Endothelial cell of hepatic sinusoid (primary cell): ENCODE measurements around the gene SMARCA4.

Source experiments
- in situ Hi-C: cut with HindIII; loops from 2 replicates; pipeline ENCODE4 v1.10.0; 2017; ENCODE audit warnings: low sequenced_read_pairs

SMARCA4 gene

GRCh38 chr19:11007385-11007784 lies 46.6 kb downstream of the SMARCA4 start:
- in situ Hi-C loops: no loop called here

GRCh38 chr19:11007962-11008532 lies 47.2 kb downstream of the SMARCA4 start:
- in situ Hi-C loops: no loop called here

DNA sequence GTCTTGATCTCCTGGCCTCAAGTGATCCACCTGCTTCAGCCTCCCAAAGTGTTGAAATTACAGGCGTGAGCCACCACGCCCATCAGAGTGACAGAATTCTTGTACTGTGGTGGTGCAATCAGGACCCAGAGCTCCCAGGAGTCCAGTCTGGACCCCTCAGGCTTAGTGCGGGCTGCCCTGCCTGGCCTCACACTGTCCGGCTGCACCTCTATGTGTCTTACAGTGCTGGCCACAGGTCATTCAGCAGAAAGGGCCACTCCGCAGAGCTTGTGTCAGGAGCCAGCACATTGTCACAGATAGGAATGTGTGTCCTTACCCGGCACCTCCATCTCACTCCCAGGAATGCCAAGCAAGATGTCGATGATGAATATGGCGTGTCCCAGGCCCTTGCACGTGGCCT lies 49.2 kb downstream of the SMARCA4 start:
- in situ Hi-C loops: no loop called here

GRCh38 chr19:11012507-11012906 lies 51.7 kb downstream of the SMARCA4 start:
- in situ Hi-C loops: no loop called here

- in situ Hi-C loops: no loop called here
Measured at GRCh38 chr19:11013771-11014170, 52.9 kb downstream of the SMARCA4 start.

GRCh38 chr19:11014403-11014911 lies 53.6 kb downstream of the SMARCA4 start:
- in situ Hi-C loops: no loop called here

GRCh38 chr19:11016631-11017030 lies 55.8 kb downstream of the SMARCA4 start:
- in situ Hi-C loops: no loop called here

DNA sequence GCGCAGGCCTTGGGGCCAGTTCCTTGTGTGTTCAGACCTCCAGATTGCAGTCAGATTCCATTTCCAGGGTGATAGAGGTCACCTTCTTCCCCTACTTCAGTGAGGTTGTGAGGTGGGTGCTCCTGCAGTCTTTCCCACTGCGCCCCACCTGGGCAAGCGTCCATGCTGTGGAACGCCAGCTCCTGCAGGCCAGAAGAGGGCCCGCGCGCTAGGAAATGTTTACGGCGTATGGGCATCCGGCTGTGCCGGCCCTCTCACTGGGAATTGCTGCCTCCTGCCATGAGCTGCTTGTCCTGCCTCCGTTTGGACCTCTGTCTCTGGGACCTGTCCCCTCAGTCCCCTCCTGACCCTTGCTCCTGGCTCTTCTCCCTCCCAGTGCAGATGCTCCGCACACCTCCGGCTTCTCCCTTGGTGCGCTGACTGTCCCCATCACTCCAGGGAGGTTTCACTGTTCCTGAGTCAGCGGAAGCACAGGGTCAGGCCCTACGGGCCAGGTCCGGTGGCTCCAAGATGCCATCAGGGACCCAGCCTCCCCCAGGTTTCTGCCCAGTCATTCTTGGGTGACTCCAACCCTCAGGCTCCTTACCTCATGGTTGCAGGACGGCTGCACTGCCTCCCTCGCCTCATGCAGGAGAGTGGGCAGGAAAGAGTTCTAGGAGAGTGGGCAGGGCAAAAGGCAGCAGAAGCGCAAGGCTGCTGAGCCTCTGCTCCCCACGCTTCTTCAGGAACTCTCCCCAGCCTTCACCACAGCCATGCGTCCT lies 56.6 kb downstream of the SMARCA4 start:
- in situ Hi-C loops: no loop called here

- in situ Hi-C loops: no loop called here
Measured at GRCh38 chr19:11018179-11018578, 57.3 kb downstream of the SMARCA4 start.

- in situ Hi-C loops: no loop called here
Measured at GRCh38 chr19:11018763-11019162, 57.9 kb downstream of the SMARCA4 start.

- in situ Hi-C loops: no loop called here
Measured at GRCh38 chr19:11019262-11019661, 58.4 kb downstream of the SMARCA4 start.

DNA sequence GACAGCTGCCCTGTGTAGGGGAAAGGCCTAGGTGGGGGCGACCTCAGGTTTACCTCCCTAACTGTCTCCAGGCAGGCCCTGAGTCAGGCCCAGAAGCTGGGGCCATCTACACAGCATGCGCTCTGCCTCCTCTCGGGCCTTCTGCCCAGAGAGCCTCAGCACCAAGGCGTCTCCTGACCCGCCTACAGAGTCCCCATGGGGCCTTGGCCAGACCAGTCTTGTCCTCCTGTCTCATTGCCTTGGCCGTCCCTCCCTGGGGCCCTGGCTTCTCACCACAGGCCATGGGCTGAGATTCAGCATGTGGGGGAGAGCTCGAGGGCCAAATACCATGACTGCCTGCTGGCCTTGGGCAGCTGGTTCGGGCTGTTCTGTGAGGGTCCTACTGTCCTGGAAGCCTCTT lies 59.0 kb downstream of the SMARCA4 start:
- in situ Hi-C loops: loop anchor here (10.0 kb wide), 2 partner anchors 65 to 105 kb away; partner anchors contain the start of gene LDLR

DNA sequence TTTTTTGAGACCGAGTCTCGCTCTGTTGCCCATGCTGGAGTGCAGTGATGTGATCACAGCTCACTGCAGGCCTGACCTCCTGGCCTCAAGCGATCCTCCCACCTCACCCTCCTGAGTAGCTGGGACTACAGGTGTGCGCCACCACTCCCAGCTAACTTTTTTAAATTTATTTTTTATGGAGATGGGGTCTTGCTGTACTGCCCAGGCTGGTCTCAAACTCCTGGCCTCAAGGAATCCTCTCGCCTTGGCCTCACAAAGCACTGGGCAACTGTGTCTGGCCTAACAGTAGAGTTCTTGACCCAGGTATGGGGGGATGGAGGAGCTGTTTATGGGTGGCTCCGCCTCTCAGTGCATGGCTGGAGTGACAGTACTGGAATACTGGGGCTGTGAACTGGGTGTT lies 59.6 kb downstream of the SMARCA4 start:
- in situ Hi-C loops: loop anchor here (10.0 kb wide), 2 partner anchors 64 to 106 kb away; partner anchors contain the start of gene LDLR

DNA sequence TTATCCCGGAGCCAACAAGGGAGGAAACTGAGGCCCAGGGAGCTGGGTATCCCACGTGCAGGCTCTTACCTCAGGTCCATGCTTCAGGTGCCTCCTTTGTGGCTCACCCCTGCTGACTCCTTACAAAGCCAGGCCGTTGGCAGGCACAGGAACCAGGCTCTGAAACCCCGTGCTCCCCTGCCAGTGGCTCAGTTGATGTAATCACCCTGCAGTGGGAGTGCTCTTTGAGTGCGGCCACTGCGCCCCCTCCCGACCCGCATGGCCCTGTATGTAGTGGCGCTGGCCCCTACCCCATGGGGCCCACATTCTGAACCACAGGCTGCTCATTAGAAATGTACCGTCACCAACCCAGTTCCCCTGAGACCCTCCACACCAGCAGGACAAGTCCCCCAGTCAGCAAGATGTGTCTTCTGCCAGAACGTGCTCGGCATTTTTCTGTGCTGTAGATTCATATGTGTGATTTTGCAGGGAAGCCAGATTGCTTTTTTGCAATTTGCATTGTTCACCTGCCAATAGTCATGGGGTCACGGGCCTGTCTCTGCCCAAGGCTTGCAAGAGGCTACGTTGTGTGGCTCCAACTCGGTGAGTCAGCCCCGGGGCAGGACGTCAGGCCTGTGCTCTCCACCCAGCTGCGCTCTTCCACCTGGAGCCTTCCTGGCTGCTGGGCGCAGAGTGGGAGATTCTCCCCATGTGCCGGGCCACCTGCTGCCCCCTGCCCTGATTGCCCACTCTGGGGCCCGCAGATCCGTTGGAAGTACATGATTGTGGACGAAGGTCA lies 60.3 kb downstream of the SMARCA4 start:
- in situ Hi-C loops: loop anchor here (10.0 kb wide), 2 partner anchors 64 to 106 kb away; partner anchors contain the start of gene LDLR

- in situ Hi-C loops: loop anchor here (10.0 kb wide), 2 partner anchors 63 to 107 kb away; partner anchors contain the start of gene LDLR
Measured at GRCh38 chr19:11021760-11022144, 60.9 kb downstream of the SMARCA4 start.

DNA sequence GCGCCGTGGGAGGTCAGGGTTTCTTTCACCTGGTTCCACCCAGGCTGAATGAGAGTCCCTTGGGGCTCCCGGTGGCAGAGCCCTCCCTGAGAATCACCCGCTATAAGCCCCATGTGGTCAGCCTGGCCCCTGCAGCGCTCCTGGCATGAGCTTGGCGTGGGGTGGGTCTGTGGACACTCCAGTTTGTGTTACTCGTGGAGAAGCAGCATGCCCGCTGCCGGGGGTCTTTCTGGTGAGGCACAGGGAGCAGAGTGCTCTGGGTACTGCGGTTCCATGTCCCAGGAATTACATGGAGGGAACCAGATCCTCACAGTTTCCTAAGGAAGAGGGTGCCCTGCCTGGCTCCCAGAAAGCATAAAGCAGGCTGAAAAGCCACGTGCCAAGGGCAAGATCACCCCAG lies 62.2 kb downstream of the SMARCA4 start:
- in situ Hi-C loops: loop anchor here (10.0 kb wide), 2 partner anchors 62 to 108 kb away; partner anchors contain the start of gene LDLR

DNA sequence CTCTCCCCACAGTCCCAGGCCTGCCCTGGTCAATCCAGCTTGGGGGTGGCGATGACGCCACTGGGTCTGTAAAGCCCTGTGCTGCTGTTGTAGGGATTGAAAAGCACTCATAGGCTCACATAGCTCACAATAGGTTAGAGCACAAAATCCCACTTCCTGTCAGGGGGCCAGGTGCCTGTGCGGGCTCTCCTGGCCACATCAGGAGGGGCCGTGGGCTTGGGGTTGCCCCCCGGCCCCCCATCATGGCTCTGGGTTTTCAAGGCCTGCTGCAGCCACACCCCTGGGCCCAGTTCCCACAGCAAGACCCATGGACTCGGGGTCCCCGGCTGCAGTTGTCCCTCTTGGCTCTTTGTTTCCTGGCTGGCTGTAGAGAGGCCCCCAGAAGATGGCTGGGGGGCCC lies 62.9 kb downstream of the SMARCA4 start:
- in situ Hi-C loops: loop anchor here (10.0 kb wide), 2 partner anchors 61 to 109 kb away; partner anchors contain the start of gene LDLR

GRCh38 chr19:11024259-11024658 lies 63.4 kb downstream of the SMARCA4 start:
- in situ Hi-C loops: loop anchor here (10.0 kb wide), 2 partner anchors 61 to 109 kb away; partner anchors contain the start of gene LDLR

DNA sequence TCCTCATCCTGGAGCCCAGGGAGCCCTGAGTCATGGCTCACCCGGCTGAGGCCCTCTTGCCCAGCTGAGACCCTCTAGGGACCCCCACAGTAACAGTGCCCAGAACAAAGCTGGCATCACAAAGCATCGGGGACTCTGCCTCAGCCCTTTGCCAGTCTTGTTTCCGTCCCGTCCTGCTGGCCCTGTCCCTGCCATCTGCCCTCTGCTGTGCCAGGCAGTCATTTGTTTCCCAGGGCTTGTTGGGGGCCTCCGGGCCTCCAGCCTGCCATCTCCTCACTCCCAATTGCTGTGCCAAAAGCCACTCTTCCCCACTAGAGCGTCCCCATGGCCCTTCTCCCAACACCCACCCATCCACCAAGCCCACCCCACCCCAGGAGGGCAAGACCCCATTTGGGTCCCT lies 64.2 kb downstream of the SMARCA4 start:
- in situ Hi-C loops: loop anchor here (5.0 to 10.0 kb wide), 6 partner anchors 37 to 152 kb away; partner anchors contain the start of genes LDLR and SMARCA4

GRCh38 chr19:11025445-11025844 lies 64.6 kb downstream of the SMARCA4 start:
- in situ Hi-C loops: loop anchor here (5.0 to 10.0 kb wide), 6 partner anchors 37 to 152 kb away; partner anchors contain the start of genes LDLR and SMARCA4

GRCh38 chr19:11025997-11026396 lies 65.2 kb downstream of the SMARCA4 start:
- in situ Hi-C loops: loop anchor here (5.0 to 10.0 kb wide), 6 partner anchors 36 to 151 kb away; partner anchors contain the start of genes LDLR and SMARCA4
